OCI-LY3 (cell line): ENCODE results near the gene FSCN2.

Experiments used
- H2AFZ ChIP-seq: fragments of 200-600, 300-600 bp; shearing (Covaris generic); 2 replicates; pipeline ENCODE4 v1.6.0; 2014; ENCODE audit warnings: antibody characterized with exemption, low read depth, low read length
- H3K27ac ChIP-seq: fragments of 200-600, 300-600 bp; sonication (generic); 2 replicates; pipeline ENCODE4 v1.5.1; 2014; ENCODE audit warnings: mild to moderate bottlenecking, low read length, moderate library complexity, mixed read lengths
- H3K27me3 ChIP-seq: fragments of 200-600, 300-600 bp; sonication (generic); 2 replicates; pipeline ENCODE4 v1.6.1; 2014; ENCODE audit warnings: low read depth, low read length, mixed read lengths
- H3K36me3 ChIP-seq: fragments of 200-600, 300-600 bp; sonication (generic); replicated peaks from 2 replicates; pipeline ENCODE3; 2014; ENCODE audit warnings: low read depth, low read length, mixed read lengths
- H3K4me1 ChIP-seq: fragments of 300-600, 200-600 bp; sonication (generic); 2 replicates; pipeline ENCODE4 v1.6.1; 2014; ENCODE audit warnings: low read length, mixed read lengths
- H3K4me2 ChIP-seq: fragments of 200-600, 300-600 bp; sonication (generic); 2 replicates; pipeline ENCODE4 v1.6.1; 2014; ENCODE audit warnings: low read length, mixed read lengths
- H3K4me3 ChIP-seq: fragments of 300-600, 200-600 bp; sonication (generic); 2 replicates; pipeline ENCODE4 v1.5.1; 2014; ENCODE audit warnings: antibody characterized with exemption, mild to moderate bottlenecking, low read length, moderate library complexity
- H3K79me2 ChIP-seq: fragments of 300-600, 200-600 bp; shearing (Covaris generic); 2 replicates; pipeline ENCODE4 v1.6.1; 2014; ENCODE audit warnings: mild to moderate bottlenecking, low read length, mixed read lengths
- H3K9ac ChIP-seq: fragments of 300-600, 200-600 bp; shearing (Covaris generic); 2 replicates; pipeline ENCODE4 v1.6.0; 2014; ENCODE audit warnings: mild to moderate bottlenecking, low read length, moderate library complexity
- H3K9me3 ChIP-seq: fragments of 200-600, 300-600 bp; shearing (Covaris generic); 2 replicates; pipeline ENCODE4 v1.6.1; 2014; ENCODE audit warnings: low read length, mixed read lengths; ENCODE audit not compliant: insufficient read depth
- H4K20me1 ChIP-seq: fragments of 200-600, 300-600 bp; sonication (generic); 2 replicates; pipeline ENCODE4 v1.6.1; 2016; ENCODE audit warnings: low read length, mixed read lengths; ENCODE audit not compliant: insufficient read depth
- CTCF ChIP-seq: fragments of 200-600, 300-600 bp; sonication (generic); IDR thresholded peaks from 2 replicates; pipeline ENCODE4 v1.5.1; 2014; ENCODE audit warnings: antibody characterized with exemption, low read length, low read depth
- EZH2phosphoT487 ChIP-seq: fragments of 200-600 bp; shearing (Covaris generic); IDR thresholded peaks from 2 replicates; pipeline ENCODE4 v1.6.1; 2018; ENCODE audit warnings: antibody characterized with exemption, mixed run types, low read depth

FSCN2 gene, protein sequence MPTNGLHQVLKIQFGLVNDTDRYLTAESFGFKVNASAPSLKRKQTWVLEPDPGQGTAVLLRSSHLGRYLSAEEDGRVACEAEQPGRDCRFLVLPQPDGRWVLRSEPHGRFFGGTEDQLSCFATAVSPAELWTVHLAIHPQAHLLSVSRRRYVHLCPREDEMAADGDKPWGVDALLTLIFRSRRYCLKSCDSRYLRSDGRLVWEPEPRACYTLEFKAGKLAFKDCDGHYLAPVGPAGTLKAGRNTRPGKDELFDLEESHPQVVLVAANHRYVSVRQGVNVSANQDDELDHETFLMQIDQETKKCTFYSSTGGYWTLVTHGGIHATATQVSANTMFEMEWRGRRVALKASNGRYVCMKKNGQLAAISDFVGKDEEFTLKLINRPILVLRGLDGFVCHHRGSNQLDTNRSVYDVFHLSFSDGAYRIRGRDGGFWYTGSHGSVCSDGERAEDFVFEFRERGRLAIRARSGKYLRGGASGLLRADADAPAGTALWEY

DNA sequence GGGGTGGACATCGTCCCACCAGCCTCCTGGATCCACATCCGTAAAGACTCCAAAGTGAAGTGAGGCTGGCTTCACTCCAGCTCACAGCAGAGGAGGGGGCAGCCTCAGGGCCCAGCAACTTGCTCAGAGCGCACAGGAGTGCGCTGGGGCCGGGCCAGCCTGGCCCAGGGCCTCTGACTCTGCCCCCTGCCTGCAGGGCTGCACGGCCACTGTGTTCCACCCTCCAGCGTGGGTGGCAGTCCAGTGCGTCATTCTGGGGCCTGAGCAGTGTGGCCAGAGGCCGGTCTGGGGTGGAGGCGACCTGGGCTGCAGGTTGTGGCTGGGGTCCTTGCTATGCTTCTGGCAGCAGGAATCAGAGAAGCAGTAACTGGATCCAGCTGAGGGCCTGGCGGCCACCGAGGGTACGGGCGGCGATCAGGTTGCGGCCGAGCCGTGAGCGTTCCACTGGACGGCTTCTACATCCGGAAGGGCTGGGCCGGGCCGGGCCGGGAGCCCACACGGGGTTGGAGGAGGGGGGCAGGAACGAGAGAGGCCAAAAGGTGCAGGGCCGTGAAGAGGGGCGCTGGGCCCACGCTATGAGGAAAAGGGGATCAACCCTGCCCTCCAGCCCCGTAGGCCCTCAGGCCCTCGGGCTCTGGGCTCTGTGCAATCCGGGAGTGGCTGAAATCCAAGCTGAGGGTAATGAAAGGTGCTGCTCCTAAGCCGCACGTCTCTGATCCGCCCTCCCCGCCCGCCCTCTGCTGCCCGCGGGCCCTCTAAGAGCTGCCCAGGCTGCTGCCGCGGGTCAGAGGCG is at the start of gene FSCN2:
TSS of gene FSCN2 (plus strand) at position 787 of the 793 bp plus-strand sequence. CDS start 155 bp downstream, outside the sequence.
- Histone ChIP-seq H3K79me2 (no peaks in the 10 kb centered on the region), H3K4me2 (no peak within 1 kb of the TSS), H2AFZ (no peak within 1 kb of the TSS), H3K27me3 (no peaks in the 10 kb centered on the region), H3K9me3 (no peaks in the 10 kb centered on the region), H3K27ac (no peak within 1 kb of the TSS), H3K9ac (no peak within 1 kb of the TSS), H3K4me1 (no peaks in the 10 kb centered on the region), H3K4me3 (no peak within 1 kb of the TSS), H3K36me3 (no peaks in the 10 kb centered on the region), H4K20me1 (no peaks in the 10 kb centered on the region)
- TF ChIP-seq CTCF (no peak), EZH2phosphoT487 (no peak)

- no peaks in the 10 kb centered on the region for H4K20me1 ChIP-seq
- no peak overlapping the region for H3K9ac ChIP-seq
- H3K36me3 ChIP-seq: no peaks in the 10 kb centered on the region
- H3K79me2 ChIP-seq: no peaks in the 10 kb centered on the region
- no peak overlapping the region for H2AFZ ChIP-seq
- no peak overlapping the region for H3K4me3 ChIP-seq
- H3K27me3 ChIP-seq: no peaks in the 10 kb centered on the region
- peaks cover 15% of the 10 kb centered on the region for H3K4me1 ChIP-seq
- H3K27ac ChIP-seq: no peak overlapping the region
- H3K4me2 ChIP-seq: no peak overlapping the region
- TF ChIP-seq CTCF (no peak), EZH2phosphoT487 (no peak)
- H3K9me3 ChIP-seq: no peaks in the 10 kb centered on the region
Measured at GRCh38 chr17:81479175-81480071, 48.8 kb upstream of the FSCN2 start.

DNA sequence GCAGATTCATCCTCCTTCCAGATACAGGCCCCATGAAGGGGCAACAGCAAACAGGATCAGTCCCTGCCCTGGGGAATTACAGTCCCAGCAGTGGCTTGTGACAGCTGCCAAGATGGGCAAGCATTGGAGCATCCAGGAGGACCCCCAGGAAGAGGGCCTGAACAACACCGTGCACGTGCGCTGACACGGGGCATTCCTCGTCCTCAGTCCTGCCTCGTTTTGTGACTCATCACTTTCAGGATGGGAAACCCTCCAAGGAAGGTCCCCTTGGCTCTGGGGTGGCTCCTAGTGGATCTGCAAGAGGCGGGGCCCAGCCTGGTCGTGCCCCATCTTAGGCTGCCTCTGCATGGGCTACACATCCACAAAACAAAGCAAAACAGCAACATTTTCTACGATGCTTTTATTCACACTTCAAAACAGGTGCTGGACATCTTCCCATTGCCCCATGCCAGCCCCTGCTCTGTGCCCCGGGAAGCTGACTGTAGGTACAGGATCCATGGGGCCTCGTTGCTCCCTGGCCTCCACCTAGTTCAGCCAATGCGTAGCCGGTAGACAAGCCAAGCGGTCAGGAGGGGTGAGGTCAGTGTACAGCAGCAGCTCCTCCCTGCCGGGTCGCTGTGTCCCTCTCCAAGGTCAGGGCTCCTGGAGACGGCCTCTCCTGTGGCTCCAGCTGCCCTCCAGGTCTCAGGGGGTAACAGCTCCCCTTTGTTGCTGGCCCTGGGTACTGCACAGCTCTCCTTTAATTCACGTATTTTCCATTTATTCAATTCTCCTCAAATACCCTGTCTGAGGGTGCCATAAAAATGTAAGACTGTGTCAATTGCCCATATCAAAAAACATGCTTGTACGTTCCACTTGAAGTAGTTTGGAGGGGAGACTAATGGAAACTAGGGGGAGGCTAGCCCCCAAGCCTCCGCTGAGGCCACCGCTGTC is 47.8 kb upstream of the FSCN2 start:
- Histone ChIP-seq H3K79me2 (no peaks in the 10 kb centered on the region), H3K4me2 (no peak overlapping the region), H4K20me1 (no peaks in the 10 kb centered on the region), H3K4me1 (peaks cover 20% of the 10 kb centered on the region), H2AFZ (no peak overlapping the region), H3K27me3 (no peaks in the 10 kb centered on the region), H3K4me3 (no peak overlapping the region), H3K9me3 (no peaks in the 10 kb centered on the region), H3K36me3 (no peaks in the 10 kb centered on the region), H3K27ac (no peak overlapping the region), H3K9ac (no peak overlapping the region)
- TF ChIP-seq EZH2phosphoT487: no peak
- no peak for TF ChIP-seq CTCF
